ENCODE measurements around the gene ZBTB12. TPM values are rescaled to one million over a fixed set of nuclear protein-coding genes. Genes with fewer than 3 reads are reported as not detected.

ZBTB12 gene
- total and polyA plus RNA-seq, 2 of the 13 experiments (the other 11 are each of a cell fraction or from before 2014, with no cell fraction given) = 4.8 to 6.0 TPM

GRCh38 chr6:31901953-31902643 lies at the start of gene ZBTB12 (continued):
- TF ChIP-seq, protein P1, sequence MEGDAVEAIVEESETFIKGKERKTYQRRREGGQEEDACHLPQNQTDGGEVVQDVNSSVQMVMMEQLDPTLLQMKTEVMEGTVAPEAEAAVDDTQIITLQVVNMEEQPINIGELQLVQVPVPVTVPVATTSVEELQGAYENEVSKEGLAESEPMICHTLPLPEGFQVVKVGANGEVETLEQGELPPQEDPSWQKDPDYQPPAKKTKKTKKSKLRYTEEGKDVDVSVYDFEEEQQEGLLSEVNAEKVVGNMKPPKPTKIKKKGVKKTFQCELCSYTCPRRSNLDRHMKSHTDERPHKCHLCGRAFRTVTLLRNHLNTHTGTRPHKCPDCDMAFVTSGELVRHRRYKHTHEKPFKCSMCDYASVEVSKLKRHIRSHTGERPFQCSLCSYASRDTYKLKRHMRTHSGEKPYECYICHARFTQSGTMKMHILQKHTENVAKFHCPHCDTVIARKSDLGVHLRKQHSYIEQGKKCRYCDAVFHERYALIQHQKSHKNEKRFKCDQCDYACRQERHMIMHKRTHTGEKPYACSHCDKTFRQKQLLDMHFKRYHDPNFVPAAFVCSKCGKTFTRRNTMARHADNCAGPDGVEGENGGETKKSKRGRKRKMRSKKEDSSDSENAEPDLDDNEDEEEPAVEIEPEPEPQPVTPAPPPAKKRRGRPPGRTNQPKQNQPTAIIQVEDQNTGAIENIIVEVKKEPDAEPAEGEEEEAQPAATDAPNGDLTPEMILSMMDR (CRISPR knock-in tag; IDR thresholded peaks at IDR 0.05) = peak; percentile 48
- TF ChIP-seq TEF (CRISPR knock-in tag; IDR thresholded peaks at IDR 0.05) = no peak
- peak; percentile 14; the same call in 1 of the 2 replicates for TF ChIP-seq SMC3 (IDR thresholded peaks at IDR 0.05; ENCODE audit: low read length)
- no peak for TF ChIP-seq CREM (IDR thresholded peaks at IDR 0.05)
- no peak for TF ChIP-seq CREM (CRISPR knock-in tag; IDR thresholded peaks at IDR 0.05)
- TF ChIP-seq STAG1 (CRISPR knock-in tag; IDR thresholded peaks at IDR 0.05) = peak; percentile 43; the same call in 1 of the 2 replicates
- peak; percentile 74 for TF ChIP-seq TFAP4 (IDR thresholded peaks at IDR 0.05; ENCODE audit: borderline replicate concordance, low read depth)
- TF ChIP-seq POLR2A (IDR thresholded peaks at IDR 0.05; ENCODE audit: insufficient read depth in 1 of 2, low read depth in 2 of 2, low read length in 2 of 2) = peak; percentile 58 to 78; a peak in 3 of 4 replicates
- TF ChIP-seq REXO4 (CRISPR knock-in tag; IDR thresholded peaks at IDR 0.05; ENCODE audit: borderline replicate concordance) = peak; percentile 60; the same call in 1 of the 2 replicates
- TF ChIP-seq ZNF557 (CRISPR knock-in tag; IDR thresholded peaks at IDR 0.05) = peak; percentile 28; the same call in 1 of the 2 replicates
- TF ChIP-seq, protein P2, sequence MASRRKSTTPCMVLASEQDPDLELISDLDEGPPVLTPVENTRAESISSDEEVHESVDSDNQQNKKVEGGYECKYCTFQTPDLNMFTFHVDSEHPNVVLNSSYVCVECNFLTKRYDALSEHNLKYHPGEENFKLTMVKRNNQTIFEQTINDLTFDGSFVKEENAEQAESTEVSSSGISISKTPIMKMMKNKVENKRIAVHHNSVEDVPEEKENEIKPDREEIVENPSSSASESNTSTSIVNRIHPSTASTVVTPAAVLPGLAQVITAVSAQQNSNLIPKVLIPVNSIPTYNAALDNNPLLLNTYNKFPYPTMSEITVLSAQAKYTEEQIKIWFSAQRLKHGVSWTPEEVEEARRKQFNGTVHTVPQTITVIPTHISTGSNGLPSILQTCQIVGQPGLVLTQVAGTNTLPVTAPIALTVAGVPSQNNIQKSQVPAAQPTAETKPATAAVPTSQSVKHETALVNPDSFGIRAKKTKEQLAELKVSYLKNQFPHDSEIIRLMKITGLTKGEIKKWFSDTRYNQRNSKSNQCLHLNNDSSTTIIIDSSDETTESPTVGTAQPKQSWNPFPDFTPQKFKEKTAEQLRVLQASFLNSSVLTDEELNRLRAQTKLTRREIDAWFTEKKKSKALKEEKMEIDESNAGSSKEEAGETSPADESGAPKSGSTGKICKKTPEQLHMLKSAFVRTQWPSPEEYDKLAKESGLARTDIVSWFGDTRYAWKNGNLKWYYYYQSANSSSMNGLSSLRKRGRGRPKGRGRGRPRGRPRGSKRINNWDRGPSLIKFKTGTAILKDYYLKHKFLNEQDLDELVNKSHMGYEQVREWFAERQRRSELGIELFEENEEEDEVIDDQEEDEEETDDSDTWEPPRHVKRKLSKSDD (CRISPR knock-in tag; IDR thresholded peaks at IDR 0.05; ENCODE audit: low read depth) = 0 out of 2 replicates have a peak, but pooled peaks have one; percentile 51
- TF ChIP-seq HES4 (CRISPR knock-in tag; IDR thresholded peaks at IDR 0.05; ENCODE audit: borderline replicate concordance) = peak; percentile 87
- TF ChIP-seq MYPOP (CRISPR knock-in tag; IDR thresholded peaks at IDR 0.05) = peak; percentile 72
- 0 out of 2 replicates have a peak, but pooled peaks have one; percentile 13 for TF ChIP-seq CREB1 (IDR thresholded peaks at IDR 0.05)
- TF ChIP-seq CREB1 (CRISPR knock-in tag; IDR thresholded peaks at IDR 0.05) = no peak
- TF ChIP-seq, protein P3, sequence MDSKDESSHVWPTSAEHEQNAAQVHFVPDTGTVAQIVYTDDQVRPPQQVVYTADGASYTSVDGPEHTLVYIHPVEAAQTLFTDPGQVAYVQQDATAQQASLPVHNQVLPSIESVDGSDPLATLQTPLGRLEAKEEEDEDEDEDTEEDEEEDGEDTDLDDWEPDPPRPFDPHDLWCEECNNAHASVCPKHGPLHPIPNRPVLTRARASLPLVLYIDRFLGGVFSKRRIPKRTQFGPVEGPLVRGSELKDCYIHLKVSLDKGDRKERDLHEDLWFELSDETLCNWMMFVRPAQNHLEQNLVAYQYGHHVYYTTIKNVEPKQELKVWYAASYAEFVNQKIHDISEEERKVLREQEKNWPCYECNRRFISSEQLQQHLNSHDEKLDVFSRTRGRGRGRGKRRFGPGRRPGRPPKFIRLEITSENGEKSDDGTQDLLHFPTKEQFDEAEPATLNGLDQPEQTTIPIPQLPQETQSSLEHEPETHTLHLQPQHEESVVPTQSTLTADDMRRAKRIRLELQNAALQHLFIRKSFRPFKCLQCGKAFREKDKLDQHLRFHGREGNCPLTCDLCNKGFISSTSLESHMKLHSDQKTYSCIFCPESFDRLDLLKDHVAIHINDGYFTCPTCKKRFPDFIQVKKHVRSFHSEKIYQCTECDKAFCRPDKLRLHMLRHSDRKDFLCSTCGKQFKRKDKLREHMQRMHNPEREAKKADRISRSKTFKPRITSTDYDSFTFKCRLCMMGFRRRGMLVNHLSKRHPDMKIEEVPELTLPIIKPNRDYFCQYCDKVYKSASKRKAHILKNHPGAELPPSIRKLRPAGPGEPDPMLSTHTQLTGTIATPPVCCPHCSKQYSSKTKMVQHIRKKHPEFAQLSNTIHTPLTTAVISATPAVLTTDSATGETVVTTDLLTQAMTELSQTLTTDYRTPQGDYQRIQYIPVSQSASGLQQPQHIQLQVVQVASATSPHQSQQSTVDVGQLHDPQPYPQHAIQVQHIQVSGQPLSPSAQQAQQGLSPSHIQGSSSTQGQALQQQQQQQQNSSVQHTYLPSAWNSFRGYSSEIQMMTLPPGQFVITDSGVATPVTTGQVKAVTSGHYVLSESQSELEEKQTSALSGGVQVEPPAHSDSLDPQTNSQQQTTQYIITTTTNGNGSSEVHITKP (CRISPR knock-in tag; IDR thresholded peaks at IDR 0.05; ENCODE audit: low read depth) = peak; percentile 79; the same call in 1 of the 2 replicates
- TF ChIP-seq EED (CRISPR knock-in tag; IDR thresholded peaks at IDR 0.05) = peak; percentile 85; the same call in 1 of the 2 replicates
- TF ChIP-seq TCF7 (IDR thresholded peaks at IDR 0.05; ENCODE audit: low read depth) = no peak
- peak; percentile 92 for TF ChIP-seq SP4 (CRISPR knock-in tag; IDR thresholded peaks at IDR 0.05)

All from HepG2 (cell line).